BE2C (cell line): ENCODE data around the gene HOTAIR.

Source experiments
- DNase-seq: peaks from one replicate; pipeline ENCODE4 v3.0.0-alpha.2; 2020
- H3K27me3 ChIP-seq: fragments of 250-450 bp; sonication (Bioruptor Pico); 2 replicates; pipeline ENCODE4 v1.5.1; 2020; ENCODE audit warnings: mild to moderate bottlenecking
- H3K36me3 ChIP-seq: fragments of 250-450 bp; sonication (Bioruptor Pico); 2 replicates; pipeline ENCODE4 v1.5.1; 2020; ENCODE audit warnings: mild to moderate bottlenecking
- H3K4me1 ChIP-seq: fragments of 250-450 bp; sonication (Bioruptor Pico); 2 replicates; pipeline ENCODE4 v1.5.1; 2020
- H3K4me3 ChIP-seq: 2 replicates; pipeline ENCODE4 v1.5.1; 2011; ENCODE audit warnings: low read depth, low read length
- H3K9me3 ChIP-seq: fragments of 250-450 bp; sonication (Bioruptor Pico); 2 replicates; pipeline ENCODE4 v1.5.1; 2020
- TF ChIP-seq, protein P1 (sequence below): IDR thresholded peaks from 2 replicates; pipeline ENCODE4 v1.5.1; 2012; ENCODE audit warnings: mild to moderate bottlenecking, low read depth, low read length

HOTAIR gene

DNA sequence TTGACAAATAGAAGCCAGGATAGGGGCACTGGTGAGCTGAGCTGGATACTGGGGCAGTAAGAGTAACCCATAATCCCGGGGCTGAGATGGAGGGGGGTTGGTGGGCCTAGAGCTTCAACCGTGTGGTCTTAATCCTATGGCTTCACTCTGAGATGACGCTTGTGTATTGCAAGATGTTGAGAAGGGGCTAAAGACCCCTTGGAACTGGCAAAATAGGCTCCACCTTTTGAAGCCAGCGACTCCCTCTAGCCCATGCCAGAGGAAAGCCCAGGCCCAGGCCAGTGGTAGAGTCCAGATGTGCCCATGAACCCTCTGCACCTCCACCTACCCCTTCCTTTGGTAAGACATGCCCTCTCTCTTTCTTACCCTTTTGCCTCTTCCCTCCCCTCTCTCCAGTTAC, 15.4 kb downstream of the HOTAIR start:
- Histone ChIP-seq H3K4me1 (peaks cover 1% of the 10 kb centered on the region), H3K27me3 (peaks cover 96% of the 10 kb centered on the region), H3K4me3 (no peak overlapping the region), H3K9me3 (no peaks in the 10 kb centered on the region), H3K36me3 (no peaks in the 10 kb centered on the region)
- DNase-seq: no peak
- TF ChIP-seq, protein P1, sequence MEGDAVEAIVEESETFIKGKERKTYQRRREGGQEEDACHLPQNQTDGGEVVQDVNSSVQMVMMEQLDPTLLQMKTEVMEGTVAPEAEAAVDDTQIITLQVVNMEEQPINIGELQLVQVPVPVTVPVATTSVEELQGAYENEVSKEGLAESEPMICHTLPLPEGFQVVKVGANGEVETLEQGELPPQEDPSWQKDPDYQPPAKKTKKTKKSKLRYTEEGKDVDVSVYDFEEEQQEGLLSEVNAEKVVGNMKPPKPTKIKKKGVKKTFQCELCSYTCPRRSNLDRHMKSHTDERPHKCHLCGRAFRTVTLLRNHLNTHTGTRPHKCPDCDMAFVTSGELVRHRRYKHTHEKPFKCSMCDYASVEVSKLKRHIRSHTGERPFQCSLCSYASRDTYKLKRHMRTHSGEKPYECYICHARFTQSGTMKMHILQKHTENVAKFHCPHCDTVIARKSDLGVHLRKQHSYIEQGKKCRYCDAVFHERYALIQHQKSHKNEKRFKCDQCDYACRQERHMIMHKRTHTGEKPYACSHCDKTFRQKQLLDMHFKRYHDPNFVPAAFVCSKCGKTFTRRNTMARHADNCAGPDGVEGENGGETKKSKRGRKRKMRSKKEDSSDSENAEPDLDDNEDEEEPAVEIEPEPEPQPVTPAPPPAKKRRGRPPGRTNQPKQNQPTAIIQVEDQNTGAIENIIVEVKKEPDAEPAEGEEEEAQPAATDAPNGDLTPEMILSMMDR: no peak

DNA sequence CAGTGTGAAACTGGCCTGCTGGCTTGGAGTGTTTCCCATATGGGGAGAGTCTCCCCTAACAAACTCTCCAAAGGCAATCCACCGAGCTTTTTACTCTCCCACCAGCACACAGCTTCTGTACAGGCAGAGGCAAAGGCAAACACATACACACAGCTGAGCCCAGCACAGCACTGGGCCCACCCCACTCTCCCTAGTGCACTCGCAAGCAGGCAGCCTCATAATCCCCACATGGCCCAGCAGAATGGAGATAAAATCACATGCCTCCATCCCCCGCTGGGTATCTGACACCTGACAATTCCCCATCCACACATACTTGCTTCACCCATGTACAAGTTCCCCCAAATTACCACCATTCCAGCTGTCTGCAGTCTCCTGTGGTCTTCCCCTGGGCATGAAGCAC, 16.6 kb downstream of the HOTAIR start:
- H3K4me3 ChIP-seq: no peak overlapping the region
- no peaks in the 10 kb centered on the region for H3K36me3 ChIP-seq
- DNase-seq: no peak
- H3K27me3 ChIP-seq: peaks cover 98% of the 10 kb centered on the region
- TF ChIP-seq, protein P1: no peak
- no peaks in the 10 kb centered on the region for H3K9me3 ChIP-seq
- H3K4me1 ChIP-seq: no peaks in the 10 kb centered on the region

DNA sequence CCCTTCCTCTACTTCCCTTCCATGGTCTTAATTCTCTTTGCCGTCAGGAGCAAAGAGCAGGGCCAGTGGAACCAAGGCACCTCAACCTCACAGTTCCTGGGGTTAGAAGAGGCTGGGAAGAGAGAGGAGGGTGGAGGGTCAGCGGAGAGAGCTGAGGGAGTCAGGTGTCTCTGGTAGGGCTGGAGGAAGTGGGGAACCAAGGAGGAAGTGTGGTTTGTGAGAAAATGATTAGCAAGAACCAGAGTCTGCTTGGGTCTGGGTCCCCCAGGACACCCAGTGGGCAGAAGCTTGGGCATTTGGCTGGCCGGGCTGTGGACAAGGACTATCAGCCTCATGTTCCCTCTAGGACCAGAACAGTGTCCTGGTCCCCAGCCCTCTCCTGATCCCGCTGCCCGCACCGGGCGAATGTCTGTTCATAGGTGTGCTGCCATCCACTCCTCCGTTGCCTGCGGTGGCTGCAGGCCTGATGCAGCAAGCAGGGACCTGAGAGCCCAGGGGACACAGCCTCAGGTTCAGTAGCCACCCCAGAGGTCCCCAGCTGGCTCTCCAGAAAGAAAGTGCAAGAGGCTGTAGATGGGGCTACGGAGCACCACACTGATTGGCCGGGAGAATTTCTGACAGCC, 17.7 kb downstream of the HOTAIR start:
- Histone ChIP-seq H3K9me3 (no peaks in the 10 kb centered on the region), H3K4me1 (no peaks in the 10 kb centered on the region), H3K27me3 (peaks cover 100% of the 10 kb centered on the region), H3K36me3 (no peaks in the 10 kb centered on the region), H3K4me3 (no peak overlapping the region)
- TF ChIP-seq, protein P1: no peak
- no peak for DNase-seq

DNA sequence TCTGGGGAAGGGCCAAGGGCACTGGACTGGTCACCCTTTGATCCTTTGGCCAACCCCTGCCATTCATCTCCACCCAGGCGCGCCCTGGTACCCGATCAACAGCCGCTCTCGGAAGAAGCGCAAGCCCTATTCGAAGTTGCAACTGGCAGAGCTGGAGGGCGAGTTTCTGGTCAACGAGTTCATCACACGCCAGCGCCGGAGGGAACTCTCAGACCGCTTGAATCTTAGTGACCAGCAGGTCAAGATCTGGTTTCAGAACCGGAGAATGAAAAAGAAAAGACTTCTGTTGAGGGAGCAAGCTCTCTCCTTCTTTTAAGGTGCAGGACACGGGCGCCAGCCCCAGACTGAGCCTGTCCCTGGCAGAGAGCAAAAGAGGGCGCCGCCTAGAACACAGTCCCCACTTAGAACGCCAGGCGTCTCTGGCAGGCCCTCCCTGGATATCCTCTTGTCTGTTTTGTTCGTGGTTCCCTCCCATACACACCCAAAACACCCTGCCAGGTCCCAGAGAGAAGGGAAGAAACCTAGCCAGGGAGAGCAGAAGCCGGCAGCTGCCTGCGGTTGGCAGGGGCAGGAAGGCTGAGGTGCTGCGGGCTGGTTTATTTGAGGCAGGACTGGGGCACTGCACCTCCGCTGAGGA, 18.4 kb downstream of the HOTAIR start:
- no peaks in the 10 kb centered on the region for H3K36me3 ChIP-seq
- no peak for DNase-seq
- H3K4me1 ChIP-seq: no peaks in the 10 kb centered on the region; the same call in 1 of the 2 replicates
- H3K9me3 ChIP-seq: no peaks in the 10 kb centered on the region
- peaks cover 100% of the 10 kb centered on the region for H3K27me3 ChIP-seq
- H3K4me3 ChIP-seq: no peak overlapping the region
- TF ChIP-seq, protein P1: no peak

DNA sequence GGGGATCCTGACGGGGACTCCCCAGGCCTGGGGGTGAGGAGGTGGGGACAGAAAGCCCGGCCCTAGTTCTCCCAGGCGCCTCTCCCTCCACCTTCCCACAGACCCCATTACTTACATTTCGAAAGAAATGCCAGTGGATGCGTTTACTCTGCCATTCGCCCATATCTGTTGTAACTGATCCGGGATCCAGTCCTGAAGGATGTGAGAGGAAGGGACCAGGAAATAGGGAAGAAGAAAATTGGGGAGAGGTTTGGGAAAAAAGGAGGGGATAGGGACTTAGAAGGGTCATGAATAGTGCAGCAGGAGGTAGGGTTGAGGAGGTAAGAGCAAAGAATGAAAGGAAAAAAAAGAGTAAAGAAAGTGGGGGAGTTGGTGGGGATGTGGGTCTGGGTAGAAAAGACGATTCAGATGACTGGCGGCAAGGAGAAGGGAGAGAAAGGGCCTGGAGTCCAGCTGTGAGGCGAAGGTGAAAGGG, 18.9 kb downstream of the HOTAIR start:
- TF ChIP-seq, protein P1: no peak
- H3K9me3 ChIP-seq: no peaks in the 10 kb centered on the region
- no peaks in the 10 kb centered on the region for H3K36me3 ChIP-seq
- H3K4me3 ChIP-seq: no peak overlapping the region
- peaks cover 100% of the 10 kb centered on the region for H3K27me3 ChIP-seq
- DNase-seq: no peak
- H3K4me1 ChIP-seq: no peaks in the 10 kb centered on the region; the same call in 1 of the 2 replicates
